SU-DHL-6 (cell line): ENCODE results near the gene OPN3.

Source experiments
- EZH2phosphoT487 ChIP-seq: fragments of 200-600 bp; sonication (generic), shearing (Covaris generic); conservative IDR thresholded peaks from 2 replicates; pipeline ENCODE4 v1.6.1; 2018; ENCODE audit warnings: mild to moderate bottlenecking, antibody characterized with exemption, low read length, moderate library complexity, mixed read lengths
- TF ChIP-seq, protein P1 (sequence below): fragments of 200-600 bp; sonication (generic); IDR thresholded peaks from one replicate; pipeline ENCODE4 v1.5.1; 2017; ENCODE audit warnings: antibody characterized with exemption, mild to moderate bottlenecking, low read length, moderate library complexity; ENCODE audit not compliant: insufficient read depth, poor library complexity, severe bottlenecking

DNA sequence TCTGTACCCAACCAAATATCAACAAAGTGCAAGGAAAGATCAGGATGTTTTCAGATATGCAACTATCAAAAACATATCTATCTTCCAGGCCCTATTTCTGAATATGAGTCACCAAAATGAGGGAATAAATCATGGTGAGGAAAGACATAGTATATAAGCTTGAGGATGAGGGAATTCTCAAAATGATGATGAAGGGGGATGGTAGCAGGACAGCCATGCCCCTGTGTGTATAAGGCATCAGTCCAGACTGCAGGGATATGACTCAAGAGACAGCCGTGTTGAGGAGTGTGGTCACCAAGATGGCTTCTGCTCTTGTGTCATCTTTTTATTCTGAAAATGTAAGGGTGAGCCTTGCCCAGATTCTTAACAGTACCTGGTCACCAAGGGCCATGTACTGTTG, 7.5 kb upstream of the OPN3 start:
- TF ChIP-seq, protein P1, sequence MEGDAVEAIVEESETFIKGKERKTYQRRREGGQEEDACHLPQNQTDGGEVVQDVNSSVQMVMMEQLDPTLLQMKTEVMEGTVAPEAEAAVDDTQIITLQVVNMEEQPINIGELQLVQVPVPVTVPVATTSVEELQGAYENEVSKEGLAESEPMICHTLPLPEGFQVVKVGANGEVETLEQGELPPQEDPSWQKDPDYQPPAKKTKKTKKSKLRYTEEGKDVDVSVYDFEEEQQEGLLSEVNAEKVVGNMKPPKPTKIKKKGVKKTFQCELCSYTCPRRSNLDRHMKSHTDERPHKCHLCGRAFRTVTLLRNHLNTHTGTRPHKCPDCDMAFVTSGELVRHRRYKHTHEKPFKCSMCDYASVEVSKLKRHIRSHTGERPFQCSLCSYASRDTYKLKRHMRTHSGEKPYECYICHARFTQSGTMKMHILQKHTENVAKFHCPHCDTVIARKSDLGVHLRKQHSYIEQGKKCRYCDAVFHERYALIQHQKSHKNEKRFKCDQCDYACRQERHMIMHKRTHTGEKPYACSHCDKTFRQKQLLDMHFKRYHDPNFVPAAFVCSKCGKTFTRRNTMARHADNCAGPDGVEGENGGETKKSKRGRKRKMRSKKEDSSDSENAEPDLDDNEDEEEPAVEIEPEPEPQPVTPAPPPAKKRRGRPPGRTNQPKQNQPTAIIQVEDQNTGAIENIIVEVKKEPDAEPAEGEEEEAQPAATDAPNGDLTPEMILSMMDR = no peak
- TF ChIP-seq EZH2phosphoT487 = no peak
